ENCODE measurements around the gene GLG1.
"Not testable (repeated sequence)": the region's sequence is repeated elsewhere in the genome, so short reads cannot be mapped to it uniquely, and the experiment has no call there.

Gene GLG1

DNA sequence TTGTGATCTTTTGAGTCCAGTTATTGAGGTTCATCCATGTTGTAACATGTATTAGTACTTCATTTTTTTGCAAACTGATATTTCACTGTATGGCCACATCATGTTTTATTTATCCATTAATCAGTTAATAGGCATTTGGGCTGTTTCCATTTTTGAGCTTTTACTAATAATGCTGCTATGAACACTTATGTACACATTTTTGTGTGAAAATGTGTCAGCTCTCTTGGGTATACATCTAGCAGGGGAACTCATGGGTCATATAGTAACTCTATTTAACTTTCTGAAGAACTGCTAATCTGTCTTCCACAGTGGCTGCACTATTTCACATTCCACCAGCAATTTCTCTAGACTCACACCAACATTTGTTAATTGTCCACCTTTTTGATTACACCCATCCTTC lies 82.0 kb downstream of the GLG1 start:
- DNase-seq, result no peak

DNA sequence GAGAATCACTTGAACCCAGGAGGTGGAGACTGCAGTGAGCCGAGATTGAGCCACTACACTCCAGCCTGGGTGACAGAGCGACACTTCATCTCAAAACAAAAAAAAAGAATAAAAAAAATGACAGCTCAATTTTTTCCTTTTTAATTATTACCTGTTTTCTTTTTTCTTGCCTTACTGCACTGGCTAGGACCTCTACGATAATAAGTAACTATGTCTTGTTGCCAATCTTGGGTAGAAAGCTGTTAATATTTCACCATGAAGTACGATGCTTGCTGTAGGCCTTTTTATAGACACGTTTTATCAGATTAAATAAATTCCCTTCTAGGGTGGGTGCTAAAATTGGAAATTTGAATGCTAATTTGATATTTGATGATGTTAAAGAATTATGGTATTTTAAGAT lies 82.8 kb downstream of the GLG1 start:
- DNase-seq, result no peak

- DNase-seq, result not testable (repeated sequence)
Measured at GRCh38 chr16:74523706-74524105, 83.2 kb downstream of the GLG1 start.

DNA sequence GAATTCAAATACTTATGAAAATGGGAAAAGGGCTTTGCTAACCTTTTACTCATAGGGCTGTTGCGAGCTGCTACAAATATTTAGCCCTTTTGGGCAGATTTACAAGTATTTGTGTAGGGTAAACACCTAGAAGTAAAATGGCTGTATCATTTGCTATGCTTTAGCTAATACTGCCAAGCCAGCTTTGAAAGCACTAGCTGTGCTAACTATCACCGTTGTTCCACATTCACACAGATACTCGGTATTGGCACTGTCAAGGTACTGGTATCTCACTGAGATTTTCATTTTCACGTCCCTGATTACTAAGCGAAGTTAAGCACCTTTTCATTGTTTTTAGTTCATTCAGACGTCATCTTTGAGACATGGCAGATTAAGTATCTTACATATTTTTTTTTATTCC lies 84.8 kb downstream of the GLG1 start:
- DNase-seq, result no peak

GRCh38 chr16:74521691-74522090 lies 85.2 kb downstream of the GLG1 start:
- DNase-seq, result no peak

DNA sequence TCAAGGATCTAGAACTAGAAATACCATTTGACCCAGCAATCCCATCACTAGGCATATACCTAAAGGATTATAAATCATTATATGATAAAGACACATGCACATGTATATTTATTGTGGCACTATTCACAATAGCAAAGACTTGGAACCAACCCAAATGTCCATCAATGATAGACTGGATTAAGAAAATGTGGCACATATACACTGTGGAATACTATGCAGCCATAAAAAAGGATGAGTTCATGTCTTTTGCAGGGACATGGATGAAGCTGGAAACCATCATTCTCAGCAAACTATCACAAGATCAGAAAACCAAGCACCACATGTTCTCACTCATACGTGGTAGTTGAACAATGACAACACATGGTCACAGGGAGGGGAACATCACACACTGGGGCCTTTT lies 88.0 kb downstream of the GLG1 start:
- DNase-seq, result not testable (repeated sequence)

GRCh38 chr16:74511961-74512360 lies 95.0 kb downstream of the GLG1 start:
- no peak for DNase-seq

DNA sequence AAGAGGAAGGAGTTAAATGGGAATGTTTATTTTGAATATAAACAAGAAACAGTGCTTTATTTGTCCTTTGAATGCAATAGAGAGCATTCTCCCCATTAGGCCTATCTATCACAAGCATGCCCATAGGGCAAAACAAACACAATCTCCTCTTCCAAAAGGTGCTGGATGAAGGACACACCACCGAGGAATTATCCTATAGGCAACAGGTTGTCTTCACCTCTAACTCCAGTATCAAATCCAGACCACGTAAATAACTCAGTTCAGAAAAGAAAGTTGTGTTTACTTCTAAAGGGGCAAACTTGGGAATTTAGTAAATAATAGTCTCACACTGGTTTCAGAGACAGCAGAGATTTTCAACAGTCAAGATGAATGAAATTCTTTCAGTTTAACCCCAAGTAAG lies 101.9 kb downstream of the GLG1 start:
- no peak for DNase-seq

- no peak for DNase-seq
Measured at GRCh38 chr16:74503412-74503811, 103.5 kb downstream of the GLG1 start.

DNA sequence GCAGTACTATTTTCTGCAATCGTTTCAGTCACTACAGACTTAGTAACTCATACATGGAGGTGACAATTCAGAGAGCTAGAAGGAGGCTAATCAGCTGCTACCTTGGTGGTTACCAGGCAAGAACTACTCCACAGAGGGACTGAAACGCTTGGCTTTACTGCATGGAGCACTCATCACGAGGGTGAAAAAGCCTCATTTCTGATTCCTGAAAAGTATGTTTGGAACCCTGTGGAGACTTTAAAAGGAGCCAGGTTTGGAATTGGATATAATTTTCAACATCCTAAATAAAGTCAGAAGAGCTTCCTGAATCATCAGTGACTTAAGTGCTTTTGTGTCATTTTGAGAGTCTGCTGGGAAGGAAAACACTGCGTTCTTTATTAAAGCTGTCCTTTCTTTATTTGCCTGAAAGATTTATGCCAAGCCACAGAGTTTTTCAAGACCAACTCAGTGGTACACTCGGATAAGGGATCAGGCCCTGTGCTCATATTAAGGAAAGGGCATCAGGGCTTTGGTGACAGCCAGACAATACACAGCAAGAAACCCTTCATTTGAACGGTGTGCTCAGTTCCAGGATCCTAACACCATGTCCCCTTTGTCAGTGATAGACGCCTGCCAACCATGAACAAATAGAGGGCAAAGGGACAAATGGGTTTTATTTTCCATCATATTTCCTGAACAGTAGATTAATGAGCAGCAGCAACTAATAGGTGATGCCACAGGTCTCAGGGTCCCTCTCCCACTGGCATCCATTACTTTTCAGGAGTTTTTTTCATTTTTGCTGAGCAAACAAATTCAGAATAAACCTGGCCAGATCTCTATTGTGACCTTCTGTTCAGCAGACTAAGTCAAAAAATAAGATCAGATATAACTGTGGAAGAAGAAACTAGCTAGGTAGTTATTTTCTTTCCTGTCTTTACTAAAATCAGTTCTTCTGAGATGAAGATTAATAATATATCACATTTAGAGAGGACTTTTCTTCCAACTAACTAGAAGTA lies 105.1 kb downstream of the GLG1 start:
- no peak for DNase-seq

- no peak for DNase-seq
Measured at GRCh38 chr16:74500907-74501306, 106.0 kb downstream of the GLG1 start.

DNA sequence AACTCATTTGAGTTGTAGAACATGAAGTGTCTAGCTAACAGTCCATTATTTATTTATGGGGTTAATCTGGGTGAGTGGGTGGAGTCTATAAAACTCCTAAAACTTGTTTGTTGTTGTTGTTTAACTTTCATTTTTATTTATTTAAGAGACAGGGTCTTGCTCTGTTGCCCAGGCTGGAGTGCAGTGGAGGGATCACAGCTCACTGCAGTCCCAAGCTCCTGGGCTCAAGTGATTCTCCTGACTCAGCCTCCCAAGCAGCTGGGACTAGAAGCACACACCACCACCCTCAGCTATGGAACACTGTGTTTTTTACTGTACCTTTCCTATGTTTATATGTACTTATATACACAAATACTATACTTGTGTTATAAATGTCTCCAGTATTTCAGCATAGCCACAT lies 107.8 kb downstream of the GLG1 start:
- DNase-seq, result no peak

GRCh38 chr16:74497761-74498160 lies 109.2 kb downstream of the GLG1 start:
- DNase-seq, result no peak

- no peak for DNase-seq
Measured at GRCh38 chr16:74496054-74496453, 110.9 kb downstream of the GLG1 start.

- DNase-seq, result no peak
Measured at GRCh38 chr16:74492976-74493375, 113.9 kb downstream of the GLG1 start.

GRCh38 chr16:74487634-74488495 lies 119.0 kb downstream of the GLG1 start:
- DNase-seq, result no peak

GRCh38 chr16:74485916-74486315 lies 121.0 kb downstream of the GLG1 start:
- no peak for DNase-seq

DNA sequence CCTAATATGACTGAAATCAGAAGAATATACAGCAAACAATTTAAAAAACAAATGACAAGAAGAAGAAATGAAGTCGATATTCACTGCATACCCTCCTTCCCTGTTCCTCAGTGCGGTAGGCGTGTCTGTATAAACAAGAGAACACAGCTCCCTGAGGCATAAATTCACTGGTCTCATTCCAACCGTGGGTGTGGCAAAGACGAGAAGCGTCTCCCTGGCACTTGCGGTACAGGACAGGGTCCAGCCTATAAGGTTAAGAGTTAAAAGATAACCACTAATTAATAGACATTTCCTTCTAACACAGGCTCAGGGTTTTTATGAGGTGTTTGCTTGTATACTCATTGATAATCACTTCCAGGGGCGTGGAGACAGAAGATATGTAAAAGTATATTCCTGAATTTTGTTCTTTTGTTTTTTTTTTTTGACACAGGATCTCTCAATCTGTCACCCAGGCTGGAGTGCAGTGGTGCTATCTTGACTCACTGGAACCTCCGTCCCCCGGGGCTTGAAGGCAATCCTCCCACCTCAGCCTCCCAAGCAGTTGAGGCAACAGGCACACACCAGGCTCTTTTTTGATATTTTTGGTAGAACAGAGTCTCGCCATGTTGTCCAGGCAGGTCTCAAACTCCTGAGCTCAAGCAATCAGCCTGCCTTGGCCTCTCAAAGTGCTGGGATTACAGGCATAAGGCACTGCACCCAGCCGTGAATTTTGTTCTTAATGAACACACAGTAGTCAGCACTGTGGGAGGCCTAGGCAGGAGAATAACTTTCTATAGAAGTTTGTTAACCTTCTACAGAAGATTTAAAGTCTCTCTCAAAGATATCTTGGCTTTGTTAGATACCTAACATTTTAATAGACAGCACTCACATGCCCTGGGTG lies 126.5 kb downstream of the GLG1 start:
- no peak for DNase-seq

- no peak for DNase-seq
Measured at GRCh38 chr16:74477226-74477625, 129.7 kb downstream of the GLG1 start.

DNA sequence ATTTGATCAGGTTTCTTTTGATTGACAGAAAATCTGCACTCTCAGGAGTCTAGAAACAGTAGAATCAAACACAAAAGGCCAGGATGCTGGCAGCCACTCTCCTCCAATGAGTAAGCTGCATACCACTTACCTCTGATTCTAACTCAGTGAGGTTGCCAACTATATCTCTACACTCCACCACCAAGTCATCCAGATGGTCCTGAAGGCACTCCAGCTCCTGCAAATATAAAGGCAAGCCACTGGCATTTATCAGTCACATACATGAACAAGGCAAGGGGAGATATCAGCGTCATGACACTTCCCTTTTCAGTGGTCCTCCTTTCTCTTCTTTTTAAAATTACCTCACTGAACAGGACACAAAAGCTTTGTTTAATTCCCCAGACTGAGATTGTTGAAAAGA lies 132.5 kb downstream of the GLG1 start:
- DNase-seq, result no peak

- DNase-seq, result no peak
Measured at GRCh38 chr16:74472540-74472939, 134.4 kb downstream of the GLG1 start.

DNA sequence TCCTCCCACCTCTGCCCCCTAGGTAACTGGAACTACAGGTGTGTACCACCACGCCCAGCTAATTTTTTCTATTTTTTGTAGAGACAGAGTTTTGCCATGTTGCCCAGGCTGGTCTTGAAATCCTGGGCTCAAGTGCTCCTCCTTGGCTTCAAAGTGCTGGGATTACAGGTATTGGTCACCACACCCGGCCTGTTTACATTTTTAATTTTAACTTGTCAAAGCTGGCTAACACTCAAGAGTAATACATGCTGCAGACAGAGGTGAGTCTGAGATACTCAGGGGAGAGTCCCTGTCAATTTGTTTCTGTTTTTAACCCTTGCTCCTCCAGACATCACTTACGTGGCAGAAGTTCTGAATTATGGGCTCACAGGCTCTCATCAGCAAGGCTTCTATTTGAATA lies 134.9 kb downstream of the GLG1 start:
- DNase-seq, result no peak

DNA sequence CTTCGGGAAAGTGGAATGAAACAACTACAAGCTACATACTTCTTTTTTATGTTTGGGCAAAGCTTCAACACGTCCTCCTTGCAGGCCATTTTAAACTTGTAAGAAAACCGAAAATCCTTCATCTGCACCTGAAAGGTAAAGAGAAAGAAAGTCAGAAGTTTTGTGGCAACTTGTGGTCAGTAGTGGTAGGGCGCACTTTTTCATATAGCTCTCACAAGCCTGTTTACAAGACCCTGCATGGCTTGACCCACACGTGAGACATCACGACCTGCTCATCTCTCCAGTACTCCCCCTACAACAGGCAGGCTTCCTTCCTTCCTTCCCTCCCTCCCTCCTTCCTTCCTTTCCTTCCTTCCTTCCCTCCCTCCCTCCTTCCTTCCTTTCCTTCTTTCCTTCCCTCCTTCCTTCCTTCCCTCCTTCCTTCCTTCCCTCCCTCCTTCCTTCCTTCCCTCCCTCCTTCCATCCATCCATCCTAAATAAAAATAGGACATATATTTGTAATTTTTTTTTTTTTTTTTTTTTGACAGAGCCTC lies 136.9 kb downstream of the GLG1 start:
- no peak for DNase-seq
